ENCODE data around the gene IL1RAP. TPM values are rescaled to one million over a fixed set of nuclear protein-coding genes. Genes with fewer than 3 reads are reported as not detected.

IL1RAP gene
- total and polyA plus RNA-seq, 2 experiments from 2014 or later = 3.6 to 5.0 TPM

GRCh38 chr3:190629088-190629487 is 115.2 kb downstream of the IL1RAP start:
- Histone ChIP-seq H3K9me2 (ENCODE audit: insufficient read depth) (no peaks in the 10 kb centered on the region), H3K4me3 (no peak overlapping the region), H3F3A (replicated peaks; ENCODE audit: low read depth) (no peaks in the 10 kb centered on the region), H3K4me2 (no peak overlapping the region), H3K4me1 (ENCODE audit: insufficient read depth) (peaks cover 3% of the 10 kb centered on the region; the same call in 1 of the 2 replicates), H2AFZ (no peak overlapping the region), H3K27ac (ENCODE audit: low read depth) (no peak overlapping the region), H3K79me2 (replicated peaks; ENCODE audit: insufficient read depth) (no peaks in the 10 kb centered on the region), H3K27me3 (ENCODE audit: insufficient read depth) (no peaks in the 10 kb centered on the region), H3K36me3 (ENCODE audit: insufficient read depth) (no peaks in the 10 kb centered on the region), H4K20me1 (replicated peaks; ENCODE audit: insufficient read depth) (no peaks in the 10 kb centered on the region)
- Mint-ChIP-seq H3K9me3 (no peaks in the 10 kb centered on the region), H3K27ac (no peak overlapping the region), H3K4me1 (no peaks in the 10 kb centered on the region), H3K27me3 (ENCODE audit: insufficient read depth, low read depth, poor library complexity) (no peaks in the 10 kb centered on the region), H3K4me3 (no peak overlapping the region), H3K36me3 (ENCODE audit: low read depth) (no peaks in the 10 kb centered on the region)
- DNase-seq (ENCODE audit: low spot score) (no peak), ATAC-seq (no peak)
- TF ChIP-seq, protein P1, sequence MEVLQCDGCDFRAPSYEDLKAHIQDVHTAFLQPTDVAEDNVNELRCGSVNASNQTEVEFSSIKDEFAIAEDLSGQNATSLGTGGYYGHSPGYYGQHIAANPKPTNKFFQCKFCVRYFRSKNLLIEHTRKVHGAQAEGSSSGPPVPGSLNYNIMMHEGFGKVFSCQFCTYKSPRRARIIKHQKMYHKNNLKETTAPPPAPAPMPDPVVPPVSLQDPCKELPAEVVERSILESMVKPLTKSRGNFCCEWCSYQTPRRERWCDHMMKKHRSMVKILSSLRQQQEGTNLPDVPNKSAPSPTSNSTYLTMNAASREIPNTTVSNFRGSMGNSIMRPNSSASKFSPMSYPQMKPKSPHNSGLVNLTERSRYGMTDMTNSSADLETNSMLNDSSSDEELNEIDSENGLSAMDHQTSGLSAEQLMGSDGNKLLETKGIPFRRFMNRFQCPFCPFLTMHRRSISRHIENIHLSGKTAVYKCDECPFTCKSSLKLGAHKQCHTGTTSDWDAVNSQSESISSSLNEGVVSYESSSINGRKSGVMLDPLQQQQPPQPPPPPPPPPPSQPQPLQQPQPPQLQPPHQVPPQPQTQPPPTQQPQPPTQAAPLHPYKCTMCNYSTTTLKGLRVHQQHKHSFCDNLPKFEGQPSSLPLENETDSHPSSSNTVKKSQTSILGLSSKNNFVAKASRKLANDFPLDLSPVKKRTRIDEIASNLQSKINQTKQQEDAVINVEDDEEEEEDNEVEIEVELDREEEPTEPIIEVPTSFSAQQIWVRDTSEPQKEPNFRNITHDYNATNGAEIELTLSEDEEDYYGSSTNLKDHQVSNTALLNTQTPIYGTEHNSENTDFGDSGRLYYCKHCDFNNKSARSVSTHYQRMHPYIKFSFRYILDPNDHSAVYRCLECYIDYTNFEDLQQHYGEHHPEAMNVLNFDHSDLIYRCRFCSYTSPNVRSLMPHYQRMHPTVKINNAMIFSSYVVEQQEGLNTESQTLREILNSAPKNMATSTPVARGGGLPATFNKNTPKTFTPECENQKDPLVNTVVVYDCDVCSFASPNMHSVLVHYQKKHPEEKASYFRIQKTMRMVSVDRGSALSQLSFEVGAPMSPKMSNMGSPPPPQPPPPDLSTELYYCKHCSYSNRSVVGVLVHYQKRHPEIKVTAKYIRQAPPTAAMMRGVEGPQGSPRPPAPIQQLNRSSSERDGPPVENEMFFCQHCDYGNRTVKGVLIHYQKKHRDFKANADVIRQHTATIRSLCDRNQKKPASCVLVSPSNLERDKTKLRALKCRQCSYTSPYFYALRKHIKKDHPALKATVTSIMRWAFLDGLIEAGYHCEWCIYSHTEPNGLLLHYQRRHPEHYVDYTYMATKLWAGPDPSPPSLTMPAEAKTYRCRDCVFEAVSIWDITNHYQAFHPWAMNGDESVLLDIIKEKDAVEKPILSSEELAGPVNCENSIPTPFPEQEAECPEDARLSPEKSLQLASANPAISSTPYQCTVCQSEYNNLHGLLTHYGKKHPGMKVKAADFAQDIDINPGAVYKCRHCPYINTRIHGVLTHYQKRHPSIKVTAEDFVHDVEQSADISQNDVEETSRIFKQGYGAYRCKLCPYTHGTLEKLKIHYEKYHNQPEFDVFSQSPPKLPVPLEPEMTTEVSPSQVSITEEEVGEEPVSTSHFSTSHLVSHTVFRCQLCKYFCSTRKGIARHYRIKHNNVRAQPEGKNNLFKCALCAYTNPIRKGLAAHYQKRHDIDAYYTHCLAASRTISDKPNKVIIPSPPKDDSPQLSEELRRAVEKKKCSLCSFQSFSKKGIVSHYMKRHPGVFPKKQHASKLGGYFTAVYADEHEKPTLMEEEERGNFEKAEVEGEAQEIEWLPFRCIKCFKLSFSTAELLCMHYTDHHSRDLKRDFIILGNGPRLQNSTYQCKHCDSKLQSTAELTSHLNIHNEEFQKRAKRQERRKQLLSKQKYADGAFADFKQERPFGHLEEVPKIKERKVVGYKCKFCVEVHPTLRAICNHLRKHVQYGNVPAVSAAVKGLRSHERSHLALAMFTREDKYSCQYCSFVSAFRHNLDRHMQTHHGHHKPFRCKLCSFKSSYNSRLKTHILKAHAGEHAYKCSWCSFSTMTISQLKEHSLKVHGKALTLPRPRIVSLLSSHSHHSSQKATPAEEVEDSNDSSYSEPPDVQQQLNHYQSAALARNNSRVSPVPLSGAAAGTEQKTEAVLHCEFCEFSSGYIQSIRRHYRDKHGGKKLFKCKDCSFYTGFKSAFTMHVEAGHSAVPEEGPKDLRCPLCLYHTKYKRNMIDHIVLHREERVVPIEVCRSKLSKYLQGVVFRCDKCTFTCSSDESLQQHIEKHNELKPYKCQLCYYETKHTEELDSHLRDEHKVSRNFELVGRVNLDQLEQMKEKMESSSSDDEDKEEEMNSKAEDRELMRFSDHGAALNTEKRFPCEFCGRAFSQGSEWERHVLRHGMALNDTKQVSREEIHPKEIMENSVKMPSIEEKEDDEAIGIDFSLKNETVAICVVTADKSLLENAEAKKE (CRISPR knock-in tag; IDR thresholded peaks at IDR 0.05) = no peak
- TF ChIP-seq, protein P2, sequence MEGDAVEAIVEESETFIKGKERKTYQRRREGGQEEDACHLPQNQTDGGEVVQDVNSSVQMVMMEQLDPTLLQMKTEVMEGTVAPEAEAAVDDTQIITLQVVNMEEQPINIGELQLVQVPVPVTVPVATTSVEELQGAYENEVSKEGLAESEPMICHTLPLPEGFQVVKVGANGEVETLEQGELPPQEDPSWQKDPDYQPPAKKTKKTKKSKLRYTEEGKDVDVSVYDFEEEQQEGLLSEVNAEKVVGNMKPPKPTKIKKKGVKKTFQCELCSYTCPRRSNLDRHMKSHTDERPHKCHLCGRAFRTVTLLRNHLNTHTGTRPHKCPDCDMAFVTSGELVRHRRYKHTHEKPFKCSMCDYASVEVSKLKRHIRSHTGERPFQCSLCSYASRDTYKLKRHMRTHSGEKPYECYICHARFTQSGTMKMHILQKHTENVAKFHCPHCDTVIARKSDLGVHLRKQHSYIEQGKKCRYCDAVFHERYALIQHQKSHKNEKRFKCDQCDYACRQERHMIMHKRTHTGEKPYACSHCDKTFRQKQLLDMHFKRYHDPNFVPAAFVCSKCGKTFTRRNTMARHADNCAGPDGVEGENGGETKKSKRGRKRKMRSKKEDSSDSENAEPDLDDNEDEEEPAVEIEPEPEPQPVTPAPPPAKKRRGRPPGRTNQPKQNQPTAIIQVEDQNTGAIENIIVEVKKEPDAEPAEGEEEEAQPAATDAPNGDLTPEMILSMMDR (conservative IDR thresholded peaks at IDR 0.05; ENCODE audit: low read depth in 2 of 2) = no peak
- TF ChIP-seq, protein P3, sequence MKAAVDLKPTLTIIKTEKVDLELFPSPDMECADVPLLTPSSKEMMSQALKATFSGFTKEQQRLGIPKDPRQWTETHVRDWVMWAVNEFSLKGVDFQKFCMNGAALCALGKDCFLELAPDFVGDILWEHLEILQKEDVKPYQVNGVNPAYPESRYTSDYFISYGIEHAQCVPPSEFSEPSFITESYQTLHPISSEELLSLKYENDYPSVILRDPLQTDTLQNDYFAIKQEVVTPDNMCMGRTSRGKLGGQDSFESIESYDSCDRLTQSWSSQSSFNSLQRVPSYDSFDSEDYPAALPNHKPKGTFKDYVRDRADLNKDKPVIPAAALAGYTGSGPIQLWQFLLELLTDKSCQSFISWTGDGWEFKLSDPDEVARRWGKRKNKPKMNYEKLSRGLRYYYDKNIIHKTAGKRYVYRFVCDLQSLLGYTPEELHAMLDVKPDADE (IDR thresholded peaks at IDR 0.05) = no peak
- TF ChIP-seq STAT1 (IDR thresholded peaks at IDR 0.05; ENCODE audit: unreplicated experiment) (no peak), JUNB (IDR thresholded peaks at IDR 0.05; ENCODE audit: unreplicated experiment) (no peak), POLR2AphosphoS5 (IDR thresholded peaks at IDR 0.05; ENCODE audit: low read depth) (no peak), ZNF331 (CRISPR knock-in tag; IDR thresholded peaks at IDR 0.05; ENCODE audit: low read depth) (no peak), ZNF114 (CRISPR knock-in tag; IDR thresholded peaks at IDR 0.05) (no peak), EZH2phosphoT487 (IDR thresholded peaks at IDR 0.05; ENCODE audit: unreplicated experiment) (no peak), NANOG (IDR thresholded peaks at IDR 0.05; ENCODE audit: borderline replicate concordance) (no peak)
